Cardiac fibroblast (primary cell): ENCODE data around the gene PRKCH.

Experiments
- DNase-seq, 2 donors: peaks; one replicate each; pipeline versions ENCODE4 v3.0.0 to v3.0.0-alpha.2; 2010; ENCODE audit warnings: low read depth in 2 of 2
- H3K4me3 ChIP-seq, 2 donors: replicated peaks in 1 of 2; 1 replicate in 1 of 2; 2 replicates in 1 of 2; pipeline ENCODE4 v1.5.1; 2011; ENCODE audit warnings: low read depth in 2 of 2, low read length in 2 of 2, mild to moderate bottlenecking in 2 of 2, moderate library complexity in 1 of 2
- CTCF ChIP-seq: IDR thresholded peaks from one replicate; pipeline ENCODE4 v1.5.1; 2011; ENCODE audit warnings: low read depth, mild to moderate bottlenecking, low read length, inconsistent platforms

PRKCH gene

GRCh38 chr14:61452452-61452851 lies 131.1 kb downstream of the PRKCH start:
- H3K4me3 ChIP-seq: no peak overlapping the region
- DNase-seq: no peak
- TF ChIP-seq CTCF: no peak

- DNase-seq: no peak
- no peak for TF ChIP-seq CTCF
- H3K4me3 ChIP-seq: no peak overlapping the region
These were observed 131.9 kb downstream of the PRKCH start for GRCh38 chr14:61453103-61453767.

- no peak overlapping the region for H3K4me3 ChIP-seq
- DNase-seq: no peak
- TF ChIP-seq CTCF: no peak
These were observed 133.2 kb downstream of the PRKCH start for GRCh38 chr14:61454545-61454944.

GRCh38 chr14:61455351-61455750 lies 134.0 kb downstream of the PRKCH start:
- no peak for DNase-seq
- TF ChIP-seq CTCF: no peak

GRCh38 chr14:61456720-61457119 lies 135.3 kb downstream of the PRKCH start:
- no peak overlapping the region for H3K4me3 ChIP-seq
- peak; percentile 87 to 90 for DNase-seq
- peak; percentile 85 for TF ChIP-seq CTCF

More at GRCh38 chr14:61455351-61455750, 134.0 kb downstream of the PRKCH start:
- no peak overlapping the region for H3K4me3 ChIP-seq

GRCh38 chr14:61458766-61459165 lies 137.4 kb downstream of the PRKCH start:
- no peak for TF ChIP-seq CTCF
- H3K4me3 ChIP-seq: no peak overlapping the region
- DNase-seq: no peak

GRCh38 chr14:61459229-61459628 lies 137.8 kb downstream of the PRKCH start:
- TF ChIP-seq CTCF: no peak
- DNase-seq: no peak
- H3K4me3 ChIP-seq: no peak overlapping the region
